ACC112 (cell line): ENCODE results near the gene RALGAPA2.

Experiments
- H2AFZ ChIP-seq: fragments of 200-600 bp; sonication (generic); one replicate; pipeline ENCODE4 v1.6.0; 2017; ENCODE audit warnings: antibody characterized with exemption, low read length; ENCODE audit not compliant: unreplicated experiment
- H3K27ac ChIP-seq: fragments of 200-600 bp; sonication (generic); 2 replicates; pipeline ENCODE4 v1.5.1; 2014; ENCODE audit warnings: low read depth, mild to moderate bottlenecking, antibody characterized with exemption, low read length, moderate library complexity
- H3K27me3 ChIP-seq: fragments of 200-600 bp; sonication (generic); 2 replicates; pipeline ENCODE4 v1.6.1; 2014; ENCODE audit warnings: mild to moderate bottlenecking, antibody characterized with exemption, low read length, moderate library complexity, mixed read lengths; ENCODE audit not compliant: insufficient read depth
- H3K36me3 ChIP-seq: fragments of 200-600 bp; sonication (generic); 2 replicates; pipeline ENCODE4 v1.6.1; 2016; ENCODE audit warnings: mild to moderate bottlenecking, antibody characterized with exemption, low read length, moderate library complexity, mixed read lengths; ENCODE audit not compliant: insufficient read depth
- H3K4me1 ChIP-seq: fragments of 200-600 bp; sonication (generic); one replicate; pipeline ENCODE4 v1.6.1; 2016; ENCODE audit warnings: low read length, mixed read lengths; ENCODE audit not compliant: insufficient read depth, unreplicated experiment, control insufficient read depth
- H3K4me3 ChIP-seq: fragments of 200-600 bp; sonication (generic); 2 replicates; pipeline ENCODE4 v1.5.1; 2014; ENCODE audit warnings: mild to moderate bottlenecking, low read depth, low read length
- H3K79me2 ChIP-seq: fragments of 200-600 bp; sonication (generic); one replicate; pipeline ENCODE4 v1.6.0; 2016; ENCODE audit warnings: low read length; ENCODE audit not compliant: control insufficient read depth, unreplicated experiment, insufficient read depth

Gene RALGAPA2

GRCh38 chr20:20440886-20441658 lies 271.4 kb downstream of the RALGAPA2 start:
- Histone ChIP-seq H3K36me3 (no peaks in the 10 kb centered on the region), H3K4me3 (no peak overlapping the region), H3K27ac (no peak overlapping the region), H3K79me2 (no peaks in the 10 kb centered on the region), H3K27me3 (no peaks in the 10 kb centered on the region), H2AFZ (no peak overlapping the region), H3K4me1 (no peaks in the 10 kb centered on the region)

GRCh38 chr20:20440481-20440880 lies 272.0 kb downstream of the RALGAPA2 start:
- Histone ChIP-seq H3K27me3 (no peaks in the 10 kb centered on the region), H3K4me3 (no peak overlapping the region), H3K27ac (no peak overlapping the region), H3K79me2 (no peaks in the 10 kb centered on the region), H3K36me3 (no peaks in the 10 kb centered on the region), H3K4me1 (no peaks in the 10 kb centered on the region), H2AFZ (no peak overlapping the region)

- Histone ChIP-seq H3K27me3 (no peaks in the 10 kb centered on the region), H3K4me3 (no peak overlapping the region), H3K27ac (no peak overlapping the region), H3K4me1 (no peaks in the 10 kb centered on the region), H2AFZ (no peak overlapping the region), H3K36me3 (no peaks in the 10 kb centered on the region), H3K79me2 (no peaks in the 10 kb centered on the region)
Observed at GRCh38 chr20:20439602-20440190, 272.7 kb downstream of the RALGAPA2 start.

GRCh38 chr20:20437314-20437713 lies 275.1 kb downstream of the RALGAPA2 start:
- Histone ChIP-seq H3K27me3 (no peaks in the 10 kb centered on the region), H3K79me2 (no peaks in the 10 kb centered on the region), H3K4me3 (no peak overlapping the region), H3K36me3 (no peaks in the 10 kb centered on the region), H3K4me1 (no peaks in the 10 kb centered on the region), H3K27ac (no peak overlapping the region), H2AFZ (no peak overlapping the region)

GRCh38 chr20:20436689-20437088 lies 275.8 kb downstream of the RALGAPA2 start:
- H3K36me3 ChIP-seq = no peaks in the 10 kb centered on the region
- no peaks in the 10 kb centered on the region for H3K27me3 ChIP-seq
- H3K4me1 ChIP-seq = no peaks in the 10 kb centered on the region
- no peak overlapping the region for H3K4me3 ChIP-seq
- H3K79me2 ChIP-seq = no peaks in the 10 kb centered on the region
- H3K27ac ChIP-seq = no peak overlapping the region
- no peak overlapping the region for H2AFZ ChIP-seq

GRCh38 chr20:20435453-20435852 lies 277.0 kb downstream of the RALGAPA2 start:
- Histone ChIP-seq H2AFZ (no peak overlapping the region), H3K27me3 (no peaks in the 10 kb centered on the region), H3K4me3 (no peak overlapping the region), H3K79me2 (no peaks in the 10 kb centered on the region), H3K36me3 (no peaks in the 10 kb centered on the region), H3K27ac (no peak overlapping the region), H3K4me1 (no peaks in the 10 kb centered on the region)

- no peaks in the 10 kb centered on the region for H3K4me1 ChIP-seq
- no peaks in the 10 kb centered on the region for H3K79me2 ChIP-seq
- no peak overlapping the region for H3K4me3 ChIP-seq
- H3K27ac ChIP-seq = no peak overlapping the region
- no peaks in the 10 kb centered on the region for H3K27me3 ChIP-seq
- H3K36me3 ChIP-seq = no peaks in the 10 kb centered on the region
- H2AFZ ChIP-seq = no peak overlapping the region
Observed at GRCh38 chr20:20432618-20433286, 279.7 kb downstream of the RALGAPA2 start.

GRCh38 chr20:20430066-20430465 lies 282.4 kb downstream of the RALGAPA2 start:
- no peak overlapping the region for H3K27ac ChIP-seq
- no peaks in the 10 kb centered on the region for H3K4me1 ChIP-seq
- H3K4me3 ChIP-seq = no peak overlapping the region
- no peaks in the 10 kb centered on the region for H3K36me3 ChIP-seq
- no peak overlapping the region for H2AFZ ChIP-seq
- no peaks in the 10 kb centered on the region for H3K27me3 ChIP-seq
- no peaks in the 10 kb centered on the region for H3K79me2 ChIP-seq

GRCh38 chr20:20428067-20428466 lies 284.4 kb downstream of the RALGAPA2 start:
- no peak overlapping the region for H2AFZ ChIP-seq
- H3K4me3 ChIP-seq = no peak overlapping the region
- no peaks in the 10 kb centered on the region for H3K27me3 ChIP-seq
- no peaks in the 10 kb centered on the region for H3K4me1 ChIP-seq
- no peak overlapping the region for H3K27ac ChIP-seq
- H3K79me2 ChIP-seq = no peaks in the 10 kb centered on the region
- no peaks in the 10 kb centered on the region for H3K36me3 ChIP-seq

GRCh38 chr20:20427227-20427864 lies 285.1 kb downstream of the RALGAPA2 start:
- Histone ChIP-seq H3K4me1 (no peaks in the 10 kb centered on the region), H3K4me3 (no peak overlapping the region), H3K27me3 (no peaks in the 10 kb centered on the region), H3K79me2 (no peaks in the 10 kb centered on the region), H3K27ac (no peak overlapping the region), H2AFZ (no peak overlapping the region), H3K36me3 (no peaks in the 10 kb centered on the region)
